ENCODE measurements around the gene NR1H2.

NR1H2 gene

GRCh38 chr19:50406156-50406820 lies 30.0 kb downstream of the NR1H2 start:
- no peak for DNase-seq

- no peak for DNase-seq
These were observed 30.6 kb downstream of the NR1H2 start for GRCh38 chr19:50406829-50407228.

GRCh38 chr19:50409347-50409746 lies 33.1 kb downstream of the NR1H2 start:
- DNase-seq = no peak

- DNase-seq = no peak
These were observed 33.9 kb downstream of the NR1H2 start for GRCh38 chr19:50410109-50410508.

GRCh38 chr19:50412419-50412818 lies 36.2 kb downstream of the NR1H2 start:
- DNase-seq = no peak

- DNase-seq = no peak
These were observed 36.8 kb downstream of the NR1H2 start for GRCh38 chr19:50413096-50413495.

- no peak for DNase-seq
These were observed 37.3 kb downstream of the NR1H2 start for GRCh38 chr19:50413531-50413930.

- DNase-seq = no peak
These were observed 38.8 kb downstream of the NR1H2 start for GRCh38 chr19:50414864-50415660.

GRCh38 chr19:50415661-50416033 lies 39.4 kb downstream of the NR1H2 start:
- no peak for DNase-seq

- no peak for DNase-seq
These were observed 40.0 kb downstream of the NR1H2 start for GRCh38 chr19:50416034-50416977.

GRCh38 chr19:50417111-50418081 lies 41.1 kb downstream of the NR1H2 start:
- DNase-seq = no peak

GRCh38 chr19:50418176-50419021 lies 42.1 kb downstream of the NR1H2 start, which contains the start of gene SPIB:
TSS of gene SPIB (plus strand) at chr19:50418938. CDS start at chr19:50418963, 25 bp downstream.
- DNase-seq = no peak

GRCh38 chr19:50419022-50419579 lies 42.8 kb downstream of the NR1H2 start:
- DNase-seq = no peak

GRCh38 chr19:50419580-50420035 lies 43.4 kb downstream of the NR1H2 start:
- DNase-seq = no peak

- no peak for DNase-seq
These were observed 43.9 kb downstream of the NR1H2 start for GRCh38 chr19:50420127-50420526.

GRCh38 chr19:50420808-50421207 lies 44.6 kb downstream of the NR1H2 start:
- DNase-seq = no peak

- no peak for DNase-seq
These were observed 46.4 kb downstream of the NR1H2 start for GRCh38 chr19:50422397-50423278.

GRCh38 chr19:50423279-50424113 lies 47.2 kb downstream of the NR1H2 start:
- no peak for DNase-seq

GRCh38 chr19:50425581-50425980 lies 49.3 kb downstream of the NR1H2 start:
- DNase-seq = no peak

All from NCI-H2029 treated with DMSO at 0.1 percent for 48 hours (cell line).